Measurements from ENCODE around the gene UCKL1. TPM values are rescaled to one million over a fixed set of nuclear protein-coding genes. Genes with fewer than 3 reads are reported as not detected.

The UCKL1 gene
- total RNA-seq, 2 experiments from 2014 or later: 25.6 to 42.6 TPM

DNA sequence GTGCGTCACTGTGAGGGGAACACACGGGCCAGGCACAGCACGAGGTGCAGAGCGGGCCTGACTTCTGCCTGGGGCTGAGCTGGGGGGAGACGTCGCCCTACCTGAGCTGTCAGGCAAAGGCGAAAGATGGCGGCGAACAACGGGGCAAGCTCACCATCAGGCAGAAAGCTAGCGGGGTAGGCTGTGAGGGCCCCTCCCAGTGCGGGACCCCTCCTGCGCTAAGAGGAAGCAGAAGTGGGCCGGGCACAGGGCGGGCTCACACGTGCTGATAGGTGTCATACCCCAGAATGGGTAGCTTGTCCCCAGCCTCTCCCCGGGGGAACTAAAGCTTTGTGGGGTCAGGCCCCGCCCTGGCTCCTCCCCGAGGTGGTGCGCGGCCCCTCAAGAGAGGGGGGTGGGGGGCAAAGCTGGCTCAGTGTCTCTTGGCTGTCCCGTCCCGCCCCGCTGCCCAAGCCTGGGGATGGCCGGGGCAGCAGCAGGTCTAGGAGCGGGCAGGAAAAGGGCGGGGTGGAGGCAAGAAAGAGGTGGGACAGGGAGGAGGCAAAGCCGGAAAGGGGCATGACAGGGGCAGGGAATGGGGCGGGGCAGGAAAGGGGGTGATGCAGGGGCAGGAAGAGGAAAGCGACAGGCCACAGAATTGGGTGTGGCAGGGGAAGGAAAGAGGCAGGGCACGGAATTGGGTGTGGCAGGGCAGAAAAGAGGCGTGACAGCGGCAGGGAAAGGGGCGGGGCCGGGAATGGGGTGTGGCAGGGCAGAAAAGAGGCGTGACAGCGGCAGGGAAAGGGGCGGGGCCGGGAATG, 14.7 kb downstream of the UCKL1 start:
- no peaks in the 10 kb centered on the region for H3K9me2 ChIP-seq (ENCODE audit: insufficient read depth, low read length)
- ChIA-PET CTCF (ENCODE audit: unreplicated experiment) (interaction anchor here (1.1 kb wide), 1 partner anchor 1094 kb away, joined by 3 read pairs; no protein-coding TSS in a partner anchor), POLR2A (no interaction called here)
- H3K4me1 ChIP-seq (ENCODE audit: insufficient read depth, low read length, poor library complexity, severe bottlenecking): peaks cover 14% of the 10 kb centered on the region
- no peak overlapping the region for H3K27ac ChIP-seq (ENCODE audit: low read depth, low read length, poor library complexity, severe bottlenecking)
- no peaks in the 10 kb centered on the region for H3K79me2 ChIP-seq (ENCODE audit: insufficient read depth, low read depth, low read length)
- no peak overlapping the region for H2AFZ ChIP-seq (ENCODE audit: low read length)
- no peak for TF ChIP-seq CTCF (conservative IDR thresholded peaks at IDR 0.05; ENCODE audit: low read length)
- no peak for TF ChIP-seq EZH2phosphoT487 (IDR thresholded peaks at IDR 0.05; ENCODE audit: borderline replicate concordance, low read depth, low read length)
- H3K4me3 ChIP-seq (ENCODE audit: low read depth, low read length, poor library complexity, severe bottlenecking): peak overlapping the region; percentile 32
- peaks cover 65% of the 10 kb centered on the region for H3K36me3 ChIP-seq (ENCODE audit: insufficient read depth, low read length)
- intact Hi-C loops (cut with micrococcal nuclease; ENCODE audit: unreplicated experiment): no loop called here
- H4K20me1 ChIP-seq (ENCODE audit: insufficient read depth, low read length): no peaks in the 10 kb centered on the region
- BruUV-seq (replicated peaks): no TSS peak
- peak; percentile 87 for DNase-seq (ENCODE audit: low spot score)
- no peaks in the 10 kb centered on the region for H3K9me3 ChIP-seq (ENCODE audit: low read length)
- peak overlapping the region; percentile 48; the same call in 1 of the 2 replicates for H3K4me2 ChIP-seq (ENCODE audit: low read length)

DNA sequence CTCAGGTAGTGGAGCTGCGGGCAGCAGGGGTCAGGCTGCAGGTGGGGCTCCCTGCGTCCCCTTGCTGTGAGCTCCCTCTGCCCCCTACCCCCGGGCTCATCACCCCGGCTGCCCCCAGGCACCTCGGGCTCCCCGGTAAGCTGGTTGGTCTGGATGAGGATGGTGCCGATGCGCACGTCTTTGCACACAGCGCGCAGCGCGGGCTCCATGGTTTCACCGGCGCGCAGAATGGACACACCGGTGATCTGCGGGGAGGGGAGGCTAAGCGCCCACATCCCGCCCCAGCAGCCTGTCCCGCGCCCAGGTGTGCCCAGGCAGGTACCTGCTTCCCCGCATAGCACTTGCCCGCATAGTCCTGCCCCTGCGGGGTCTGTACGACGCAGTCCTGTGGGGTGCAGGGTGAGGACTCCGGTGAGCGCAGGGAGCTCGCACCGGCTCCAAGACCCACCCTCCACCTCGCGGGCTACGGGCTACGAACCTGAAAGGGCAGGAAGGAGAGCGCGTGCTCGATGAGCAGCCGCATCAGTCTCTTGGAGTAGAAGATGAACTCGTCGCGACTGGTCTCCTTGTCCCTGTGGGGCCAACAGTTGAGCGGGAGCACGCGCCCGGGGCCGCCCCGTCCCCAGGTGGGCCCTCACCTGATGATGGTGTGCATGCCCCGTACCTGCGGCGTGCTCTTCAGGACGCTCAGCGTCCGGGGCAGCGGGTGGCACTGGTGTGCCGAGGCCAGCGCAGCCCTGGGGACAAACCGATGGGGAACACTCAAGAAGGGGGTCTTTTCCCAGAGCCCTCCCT, 15.5 kb downstream of the UCKL1 start:
- H3K36me3 ChIP-seq (ENCODE audit: insufficient read depth, low read length): peaks cover 65% of the 10 kb centered on the region

More for the DNA sequence above, 15.5 kb downstream of the UCKL1 start:
- intact Hi-C loops (cut with micrococcal nuclease; ENCODE audit: unreplicated experiment): no loop called here
- Histone ChIP-seq H3K4me1 (ENCODE audit: insufficient read depth, low read length, poor library complexity, severe bottlenecking) (peaks cover 14% of the 10 kb centered on the region), H2AFZ (ENCODE audit: low read length) (no peak overlapping the region), H3K27ac (ENCODE audit: low read depth, low read length, poor library complexity, severe bottlenecking) (no peak overlapping the region), H3K4me3 (ENCODE audit: low read depth, low read length, poor library complexity, severe bottlenecking) (no peak overlapping the region), H3K79me2 (ENCODE audit: insufficient read depth, low read depth, low read length) (no peaks in the 10 kb centered on the region), H3K4me2 (ENCODE audit: low read length) (0 out of 2 replicates have a peak overlapping the region, but pooled peaks have one; percentile 48), H3K9me3 (ENCODE audit: low read length) (no peaks in the 10 kb centered on the region), H3K9me2 (ENCODE audit: insufficient read depth, low read length) (no peaks in the 10 kb centered on the region), H4K20me1 (ENCODE audit: insufficient read depth, low read length) (no peaks in the 10 kb centered on the region)
- CTCF ChIA-PET (ENCODE audit: unreplicated experiment): interaction anchor here (1.1 kb wide), 1 partner anchor 1093 kb away, joined by 3 read pairs; no protein-coding TSS in a partner anchor
- BruUV-seq (replicated peaks): no TSS peak
- TF ChIP-seq CTCF (conservative IDR thresholded peaks at IDR 0.05; ENCODE audit: low read length) (no peak), EZH2phosphoT487 (IDR thresholded peaks at IDR 0.05; ENCODE audit: borderline replicate concordance, low read depth, low read length) (no peak)
- POLR2A ChIA-PET: no interaction called here
- no peak for DNase-seq (ENCODE audit: low spot score)

Data from OCI-LY7 (cell line).